ENCODE data around the gene RNF111. TPM values are rescaled to one million over a fixed set of nuclear protein-coding genes. Genes with fewer than 3 reads are reported as not detected.

RNF111 gene
- polyA plus RNA-seq, 1 donor (not counting 4 experiments of a cell fraction or from before 2014, with no cell fraction given): 27.4 TPM

DNA sequence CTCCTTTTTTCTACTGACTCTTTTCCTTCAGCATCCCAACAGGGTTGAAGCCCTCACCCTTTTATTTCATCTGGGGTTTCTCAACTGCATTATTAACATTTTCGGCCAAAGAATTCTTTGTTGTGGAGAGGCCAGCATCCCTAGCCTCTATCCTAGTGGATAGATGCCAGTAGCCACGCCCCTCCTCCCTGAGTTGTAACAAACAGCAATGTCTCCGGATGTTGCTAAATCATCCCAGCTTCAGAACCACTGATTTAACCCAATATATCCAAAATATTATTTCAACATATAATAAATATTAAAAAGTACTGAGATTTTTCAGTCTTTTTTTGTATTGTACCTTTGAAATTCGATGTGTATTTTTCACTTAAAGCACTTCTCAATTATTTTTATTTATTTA, 2.0 kb upstream of the RNF111 start:
- Histone ChIP-seq H3K27ac (ENCODE audit: control insufficient read depth, insufficient read depth, low read length) (no peak overlapping the region), H3K9me1 (ENCODE audit: control insufficient read depth, extremely low read depth, insufficient read depth, low read length) (no peaks in the 10 kb centered on the region), H3K4me3 (ENCODE audit: control insufficient read depth in 2 of 3, extremely low read depth in 1 of 3, insufficient read depth in 2 of 3, low read depth in 1 of 3, low read length in 3 of 3) (no peak overlapping the region), H3K36me3 (ENCODE audit: control insufficient read depth in 2 of 2, extremely low read depth in 1 of 2, insufficient read depth in 2 of 2, low read length in 2 of 2) (no peaks in the 10 kb centered on the region), H3K9me3 (ENCODE audit: control insufficient read depth, low read depth, low read length) (no peaks in the 10 kb centered on the region), H3K27me3 (ENCODE audit: control insufficient read depth, extremely low read depth, insufficient read depth, low read length) (no peaks in the 10 kb centered on the region), H4K20me1 (ENCODE audit: control insufficient read depth, extremely low read depth, insufficient read depth, low read length) (no peaks in the 10 kb centered on the region), H3K4me2 (ENCODE audit: control insufficient read depth, extremely low read depth, insufficient read depth, low read depth, low read length) (no peak overlapping the region), H2AFZ (ENCODE audit: control insufficient read depth, low read length) (no peak overlapping the region), H3K9ac (ENCODE audit: control insufficient read depth, extremely low read depth, insufficient read depth, low read length) (no peak overlapping the region), H3K79me2 (ENCODE audit: control insufficient read depth, insufficient read depth, low read length) (peaks cover 29% of the 10 kb centered on the region), H3K4me1 (ENCODE audit: control insufficient read depth, extremely low read depth, insufficient read depth, low read length) (peaks cover 11% of the 10 kb centered on the region)
- FAIRE-seq (no peak), DNase-seq (ENCODE audit: low read depth, low spot score) (no peak)
- dilution Hi-C loops (cut with MboI; ENCODE audit: extremely low pct_ligation_motif_present, low sequenced_read_pairs): no loop called here
- no peak for TF ChIP-seq EZH2 (IDR thresholded peaks at IDR 0.05; ENCODE audit: low read length)
- TF ChIP-seq, protein P1, sequence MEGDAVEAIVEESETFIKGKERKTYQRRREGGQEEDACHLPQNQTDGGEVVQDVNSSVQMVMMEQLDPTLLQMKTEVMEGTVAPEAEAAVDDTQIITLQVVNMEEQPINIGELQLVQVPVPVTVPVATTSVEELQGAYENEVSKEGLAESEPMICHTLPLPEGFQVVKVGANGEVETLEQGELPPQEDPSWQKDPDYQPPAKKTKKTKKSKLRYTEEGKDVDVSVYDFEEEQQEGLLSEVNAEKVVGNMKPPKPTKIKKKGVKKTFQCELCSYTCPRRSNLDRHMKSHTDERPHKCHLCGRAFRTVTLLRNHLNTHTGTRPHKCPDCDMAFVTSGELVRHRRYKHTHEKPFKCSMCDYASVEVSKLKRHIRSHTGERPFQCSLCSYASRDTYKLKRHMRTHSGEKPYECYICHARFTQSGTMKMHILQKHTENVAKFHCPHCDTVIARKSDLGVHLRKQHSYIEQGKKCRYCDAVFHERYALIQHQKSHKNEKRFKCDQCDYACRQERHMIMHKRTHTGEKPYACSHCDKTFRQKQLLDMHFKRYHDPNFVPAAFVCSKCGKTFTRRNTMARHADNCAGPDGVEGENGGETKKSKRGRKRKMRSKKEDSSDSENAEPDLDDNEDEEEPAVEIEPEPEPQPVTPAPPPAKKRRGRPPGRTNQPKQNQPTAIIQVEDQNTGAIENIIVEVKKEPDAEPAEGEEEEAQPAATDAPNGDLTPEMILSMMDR (optimal IDR thresholded peaks at IDR 0.05 in 1 of 3, IDR thresholded peaks at IDR 0.05 in 1 of 3, conservative IDR thresholded peaks at IDR 0.05 in 1 of 3; ENCODE audit: extremely low read depth in 1 of 3, insufficient read depth in 2 of 3, low read length in 3 of 3): no peak

DNA sequence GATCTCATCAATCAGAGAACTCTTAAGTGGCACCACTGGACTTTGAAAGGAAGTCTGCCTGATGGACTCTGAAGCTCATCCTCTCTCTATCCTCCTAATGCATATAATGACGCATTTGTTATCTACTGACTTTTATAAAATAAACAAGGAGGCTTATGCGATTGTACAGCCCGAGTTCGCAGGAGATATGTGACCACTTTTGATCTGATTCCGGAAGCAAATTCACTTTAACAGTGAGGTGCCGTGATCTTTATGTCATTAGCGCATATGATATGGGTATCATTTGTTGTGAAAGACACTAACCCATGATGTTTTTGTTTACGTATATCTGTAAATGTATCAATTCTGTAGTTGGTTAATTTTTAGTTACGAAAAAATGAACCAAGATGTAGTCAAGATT, 427 bp upstream of the RNF111 start:
- Histone ChIP-seq H3K9me1 (ENCODE audit: control insufficient read depth, extremely low read depth, insufficient read depth, low read length) (no peaks in the 10 kb centered on the region), H3K27me3 (ENCODE audit: control insufficient read depth, extremely low read depth, insufficient read depth, low read length) (no peaks in the 10 kb centered on the region), H3K36me3 (ENCODE audit: control insufficient read depth in 2 of 2, extremely low read depth in 1 of 2, insufficient read depth in 2 of 2, low read length in 2 of 2) (peaks cover 5 to 6% of the 10 kb centered on the region in 2 experiments), H3K4me2 (ENCODE audit: control insufficient read depth, extremely low read depth, insufficient read depth, low read depth, low read length) (peak overlapping the region; percentile 98), H3K4me1 (ENCODE audit: control insufficient read depth, extremely low read depth, insufficient read depth, low read length) (peaks cover 11% of the 10 kb centered on the region), H3K9ac (ENCODE audit: control insufficient read depth, extremely low read depth, insufficient read depth, low read length) (peak overlapping the region; percentile 95), H3K79me2 (ENCODE audit: control insufficient read depth, insufficient read depth, low read length) (peaks cover 45% of the 10 kb centered on the region), H4K20me1 (ENCODE audit: control insufficient read depth, extremely low read depth, insufficient read depth, low read length) (no peaks in the 10 kb centered on the region), H2AFZ (ENCODE audit: control insufficient read depth, low read length) (peak overlapping the region; percentile 99), H3K27ac (ENCODE audit: control insufficient read depth, insufficient read depth, low read length) (peak overlapping the region; percentile 90), H3K4me3 (ENCODE audit: control insufficient read depth in 2 of 3, extremely low read depth in 1 of 3, insufficient read depth in 2 of 3, low read depth in 1 of 3, low read length in 3 of 3) (peak overlapping the region; percentile 78 to 99 (median 94)), H3K9me3 (ENCODE audit: control insufficient read depth, low read depth, low read length) (no peaks in the 10 kb centered on the region)
- dilution Hi-C loops (cut with MboI; ENCODE audit: extremely low pct_ligation_motif_present, low sequenced_read_pairs): no loop called here
- TF ChIP-seq, protein P1 (optimal IDR thresholded peaks at IDR 0.05 in 1 of 3, IDR thresholded peaks at IDR 0.05 in 1 of 3, conservative IDR thresholded peaks at IDR 0.05 in 1 of 3; ENCODE audit: extremely low read depth in 1 of 3, insufficient read depth in 2 of 3, low read length in 3 of 3): no peak
- no peak for TF ChIP-seq EZH2 (IDR thresholded peaks at IDR 0.05; ENCODE audit: low read length)
- no peak for FAIRE-seq
- DNase-seq (ENCODE audit: low read depth, low spot score): no peak
